Measurements from ENCODE around the gene NKD1.

Gene NKD1

GRCh38 chr16:50671644-50672260 is 123.6 kb downstream of the NKD1 start:
- H3K4me3 ChIP-seq (ENCODE audit: control insufficient read depth in 1 of 7, extremely low read depth in 1 of 7, insufficient read depth in 4 of 7, low read depth in 2 of 7, low read length in 6 of 7) = no peak overlapping the region
- H3K9me3 ChIP-seq (ENCODE audit: control extremely low read depth in 1 of 5, control insufficient read depth in 4 of 5, insufficient read depth in 2 of 5, low read depth in 1 of 5, low read length in 4 of 5) = peaks cover 0 to 33% (median 22%) of the 10 kb centered on the region in 5 experiments
- H3K36me3 ChIP-seq (ENCODE audit: control insufficient read depth in 4 of 4, insufficient read depth in 4 of 4, low read length in 3 of 4) = peaks cover 31 to 79% (median 59%) of the 10 kb centered on the region in 4 experiments
- no peaks in the 10 kb centered on the region for H3K27me3 ChIP-seq (replicated peaks in 2 of 5; ENCODE audit: control insufficient read depth in 4 of 5, insufficient read depth in 5 of 5, low read length in 4 of 5)
- POLR2A ChIA-PET = interaction anchor here (1.4 kb wide), 1 partner anchor 70 kb away, joined by 3 read pairs; the partner anchor contains the start of gene CYLD
- peak; percentile 66 to 80 (median 74) for DNase-seq
- peaks cover 8 to 36% (median 34%) of the 10 kb centered on the region in 4 experiments for H3K4me1 ChIP-seq (ENCODE audit: control extremely low read depth in 1 of 4, control insufficient read depth in 4 of 4, insufficient read depth in 4 of 4, low read length in 3 of 4)
- CTCF ChIA-PET = interaction anchor here (0.9 to 15.9 kb wide), 19 partner anchors 9 to 134 kb away, joined by 3 to 224 read pairs (median 5); partner anchors contain the start of gene SNX20
- 92% methylated on average over 2 of the region's 2 CpGs for WGBS (ENCODE audit: insufficient coverage)
- no peak overlapping the region for H3K27ac ChIP-seq (ENCODE audit: insufficient read depth in 1 of 2, low read depth in 1 of 2, low read length in 2 of 2, poor library complexity in 1 of 2, severe bottlenecking in 2 of 2)

- H3K4me3 ChIP-seq (ENCODE audit: control insufficient read depth in 1 of 7, extremely low read depth in 1 of 7, insufficient read depth in 4 of 7, low read depth in 2 of 7, low read length in 6 of 7) = no peak overlapping the region
- no peak for DNase-seq
- no peak overlapping the region for H3K27ac ChIP-seq (ENCODE audit: insufficient read depth in 1 of 2, low read depth in 1 of 2, low read length in 2 of 2, poor library complexity in 1 of 2, severe bottlenecking in 2 of 2)
- ChIA-PET POLR2A (interaction anchor here (0.6 kb wide), 1 partner anchor 80 kb away, joined by 4 read pairs; no protein-coding TSS in a partner anchor), CTCF (interaction anchor here (0.6 to 15.9 kb wide), 5 partner anchors 10 to 607 kb away, joined by 3 to 224 read pairs (median 6); no protein-coding TSS in a partner anchor)
- H3K36me3 ChIP-seq (ENCODE audit: control insufficient read depth in 4 of 4, insufficient read depth in 4 of 4, low read length in 3 of 4) = peaks cover 40 to 95% (median 74%) of the 10 kb centered on the region in 4 experiments
- no peaks in the 10 kb centered on the region for H3K27me3 ChIP-seq (replicated peaks in 2 of 5; ENCODE audit: control insufficient read depth in 4 of 5, insufficient read depth in 5 of 5, low read length in 4 of 5)
- peaks cover 4 to 23% (median 20%) of the 10 kb centered on the region in 4 experiments for H3K4me1 ChIP-seq (ENCODE audit: control extremely low read depth in 1 of 4, control insufficient read depth in 4 of 4, insufficient read depth in 4 of 4, low read length in 3 of 4)
- H3K9me3 ChIP-seq (ENCODE audit: control extremely low read depth in 1 of 5, control insufficient read depth in 4 of 5, insufficient read depth in 2 of 5, low read depth in 1 of 5, low read length in 4 of 5) = peaks cover 0 to 33% (median 22%) of the 10 kb centered on the region in 5 experiments
- WGBS (ENCODE audit: insufficient coverage) = 97% methylated on average over 62 of the region's 70 CpGs
These were observed 125.5 kb downstream of the NKD1 start for GRCh38 chr16:50673496-50674275.

GRCh38 chr16:50674831-50675230 is 126.6 kb downstream of the NKD1 start:
- Histone ChIP-seq H3K27ac (ENCODE audit: insufficient read depth in 1 of 2, low read depth in 1 of 2, low read length in 2 of 2, poor library complexity in 1 of 2, severe bottlenecking in 2 of 2) (no peak overlapping the region), H3K4me3 (ENCODE audit: control insufficient read depth in 1 of 7, extremely low read depth in 1 of 7, insufficient read depth in 4 of 7, low read depth in 2 of 7, low read length in 6 of 7) (no peak overlapping the region), H3K9me3 (ENCODE audit: control extremely low read depth in 1 of 5, control insufficient read depth in 4 of 5, insufficient read depth in 2 of 5, low read depth in 1 of 5, low read length in 4 of 5) (peaks cover 0 to 33% (median 22%) of the 10 kb centered on the region in 5 experiments), H3K4me1 (ENCODE audit: control extremely low read depth in 1 of 4, control insufficient read depth in 4 of 4, insufficient read depth in 4 of 4, low read length in 3 of 4) (peaks cover 5 to 23% (median 21%) of the 10 kb centered on the region in 4 experiments), H3K27me3 (replicated peaks in 2 of 5; ENCODE audit: control insufficient read depth in 4 of 5, insufficient read depth in 5 of 5, low read length in 4 of 5) (no peaks in the 10 kb centered on the region), H3K36me3 (ENCODE audit: control insufficient read depth in 4 of 4, insufficient read depth in 4 of 4, low read length in 3 of 4) (peaks cover 40 to 96% (median 76%) of the 10 kb centered on the region in 4 experiments)
- ChIA-PET CTCF (interaction anchor here (0.8 to 15.9 kb wide), 6 partner anchors 8 to 132 kb away, joined by 3 to 224 read pairs (median 40); no protein-coding TSS in a partner anchor), POLR2A (no interaction called here)
- no peak for DNase-seq
- WGBS (ENCODE audit: insufficient coverage) = no CpG with 5 or more reads among the region's 4 CpGs

- ChIA-PET POLR2A (interaction anchor here (1.2 kb wide), 1 partner anchor 8 kb away, joined by 4 read pairs; no protein-coding TSS in a partner anchor), CTCF (interaction anchor here (0.8 to 15.9 kb wide), 8 partner anchors 9 to 70 kb away, joined by 3 to 224 read pairs (median 7); no protein-coding TSS in a partner anchor)
- 97% methylated on average over 23 of the region's 23 CpGs for WGBS (ENCODE audit: insufficient coverage)
- no peak overlapping the region for H3K27ac ChIP-seq (ENCODE audit: insufficient read depth in 1 of 2, low read depth in 1 of 2, low read length in 2 of 2, poor library complexity in 1 of 2, severe bottlenecking in 2 of 2)
- H3K36me3 ChIP-seq (ENCODE audit: control insufficient read depth in 4 of 4, insufficient read depth in 4 of 4, low read length in 3 of 4) = peaks cover 40 to 85% (median 68%) of the 10 kb centered on the region in 4 experiments
- no peak for DNase-seq
- no peaks in the 10 kb centered on the region for H3K27me3 ChIP-seq (replicated peaks in 2 of 5; ENCODE audit: control insufficient read depth in 4 of 5, insufficient read depth in 5 of 5, low read length in 4 of 5)
- peaks cover 9 to 29% (median 27%) of the 10 kb centered on the region in 4 experiments for H3K4me1 ChIP-seq (ENCODE audit: control extremely low read depth in 1 of 4, control insufficient read depth in 4 of 4, insufficient read depth in 4 of 4, low read length in 3 of 4)
- no peak overlapping the region for H3K4me3 ChIP-seq (ENCODE audit: control insufficient read depth in 1 of 7, extremely low read depth in 1 of 7, insufficient read depth in 4 of 7, low read depth in 2 of 7, low read length in 6 of 7)
- H3K9me3 ChIP-seq (ENCODE audit: control extremely low read depth in 1 of 5, control insufficient read depth in 4 of 5, insufficient read depth in 2 of 5, low read depth in 1 of 5, low read length in 4 of 5) = peaks cover 0 to 33% (median 22%) of the 10 kb centered on the region in 5 experiments
These were observed 127.8 kb downstream of the NKD1 start for GRCh38 chr16:50675686-50676610.

- POLR2A ChIA-PET = interaction anchor here (1.2 to 1.3 kb wide), 2 partner anchors 9 to 65 kb away, joined by 3 to 4 read pairs; partner anchors contain the start of gene CYLD
- Histone ChIP-seq H3K36me3 (ENCODE audit: control insufficient read depth in 4 of 4, insufficient read depth in 4 of 4, low read length in 3 of 4) (peaks cover 35 to 77% (median 63%) of the 10 kb centered on the region in 4 experiments), H3K4me1 (ENCODE audit: control extremely low read depth in 1 of 4, control insufficient read depth in 4 of 4, insufficient read depth in 4 of 4, low read length in 3 of 4) (peaks cover 9 to 37% (median 34%) of the 10 kb centered on the region in 4 experiments), H3K27me3 (replicated peaks in 2 of 5; ENCODE audit: control insufficient read depth in 4 of 5, insufficient read depth in 5 of 5, low read length in 4 of 5) (no peaks in the 10 kb centered on the region), H3K27ac (ENCODE audit: insufficient read depth in 1 of 2, low read depth in 1 of 2, low read length in 2 of 2, poor library complexity in 1 of 2, severe bottlenecking in 2 of 2) (no peak overlapping the region), H3K4me3 (ENCODE audit: control insufficient read depth in 1 of 7, extremely low read depth in 1 of 7, insufficient read depth in 4 of 7, low read depth in 2 of 7, low read length in 6 of 7) (no peak overlapping the region), H3K9me3 (ENCODE audit: control extremely low read depth in 1 of 5, control insufficient read depth in 4 of 5, insufficient read depth in 2 of 5, low read depth in 1 of 5, low read length in 4 of 5) (peaks cover 0 to 31% (median 19%) of the 10 kb centered on the region in 5 experiments)
- WGBS (ENCODE audit: insufficient coverage) = 91% methylated on average over 9 of the region's 9 CpGs
- CTCF ChIA-PET = interaction anchor here (0.7 to 7.6 kb wide), 8 partner anchors 10 to 133 kb away, joined by 3 to 132 read pairs (median 6); no protein-coding TSS in a partner anchor
- DNase-seq = no peak
These were observed 128.6 kb downstream of the NKD1 start for GRCh38 chr16:50676684-50677225.

GRCh38 chr16:50677351-50677750 is 129.2 kb downstream of the NKD1 start:
- ChIA-PET POLR2A (interaction anchor here (1.2 to 1.3 kb wide), 2 partner anchors 9 to 64 kb away, joined by 3 to 4 read pairs; partner anchors contain the start of gene CYLD), CTCF (interaction anchor here (0.7 to 7.6 kb wide), 7 partner anchors 10 to 79 kb away, joined by 3 to 132 read pairs (median 6); no protein-coding TSS in a partner anchor)
- 100% methylated on average over 6 of the region's 7 CpGs for WGBS (ENCODE audit: insufficient coverage)
- H3K4me1 ChIP-seq (ENCODE audit: control extremely low read depth in 1 of 4, control insufficient read depth in 4 of 4, insufficient read depth in 4 of 4, low read length in 3 of 4) = peaks cover 13 to 43% (median 39%) of the 10 kb centered on the region in 4 experiments
- peaks cover 0 to 25% (median 13%) of the 10 kb centered on the region in 5 experiments for H3K9me3 ChIP-seq (ENCODE audit: control extremely low read depth in 1 of 5, control insufficient read depth in 4 of 5, insufficient read depth in 2 of 5, low read depth in 1 of 5, low read length in 4 of 5)
- H3K27ac ChIP-seq (ENCODE audit: insufficient read depth in 1 of 2, low read depth in 1 of 2, low read length in 2 of 2, poor library complexity in 1 of 2, severe bottlenecking in 2 of 2) = no peak overlapping the region
- H3K27me3 ChIP-seq (replicated peaks in 2 of 5; ENCODE audit: control insufficient read depth in 4 of 5, insufficient read depth in 5 of 5, low read length in 4 of 5) = no peaks in the 10 kb centered on the region
- peaks cover 29 to 71% (median 57%) of the 10 kb centered on the region in 4 experiments for H3K36me3 ChIP-seq (ENCODE audit: control insufficient read depth in 4 of 4, insufficient read depth in 4 of 4, low read length in 3 of 4)
- H3K4me3 ChIP-seq (ENCODE audit: control insufficient read depth in 1 of 7, extremely low read depth in 1 of 7, insufficient read depth in 4 of 7, low read depth in 2 of 7, low read length in 6 of 7) = no peak overlapping the region
- DNase-seq = no peak

Measured in common myeloid progenitor, CD34-positive (primary cell).